LHCN-M2 (cell line): ENCODE results near the gene NUTM1. TPM values are rescaled to one million over a fixed set of nuclear protein-coding genes. Genes with fewer than 3 reads are reported as not detected.
"Not testable (repeated sequence)": the region's sequence is repeated elsewhere in the genome, so short reads cannot be mapped to it uniquely, and the experiment has no call there.

Experiments
- DNase-seq: peaks from one replicate; pipeline ENCODE4 v3.0.0-alpha.2; 2012; ENCODE audit warnings: low read depth
- total RNA-seq: library from RNA; depleted of rRNA; stranded (reverse); fragments of >200 nt; gene quantifications from 2 replicates; pipeline ENCODE4 v1.2.3, GENCODE V29; 2014

The NUTM1 gene
- total RNA-seq, 1 experiment from 2014 or later, result not detected

- DNase-seq, result peak; percentile 90
Observed at GRCh38 chr15:34337557-34338306, 5.4 kb upstream of the NUTM1 start, which contains the start of gene SLC12A6. Gene SLC12A6 (minus strand): TSS chr15:34337781. CDS start chr15:34336680, 1,101 bp downstream.

- no peak for DNase-seq
Observed at GRCh38 chr15:34338347-34338746, 4.8 kb upstream of the NUTM1 start.

- no peak for DNase-seq
Observed at GRCh38 chr15:34339946-34340345, 3.2 kb upstream of the NUTM1 start.

GRCh38 chr15:34341381-34342212 is 1.5 kb upstream of the NUTM1 start:
- no peak for DNase-seq

- DNase-seq, result not testable (repeated sequence)
Observed at GRCh38 chr15:34342213-34342736, 840 bp upstream of the NUTM1 start.

GRCh38 chr15:34347951-34348638 is 5.0 kb downstream of the NUTM1 start:
- DNase-seq, result no peak

- no peak for DNase-seq
Observed at GRCh38 chr15:34348735-34349300, 5.7 kb downstream of the NUTM1 start.

GRCh38 chr15:34349769-34350168 is 6.7 kb downstream of the NUTM1 start:
- DNase-seq, result no peak

GRCh38 chr15:34352996-34353395 is 9.9 kb downstream of the NUTM1 start:
- DNase-seq, result not testable (repeated sequence)

- DNase-seq, result no peak
Observed at GRCh38 chr15:34353627-34354026, 10.5 kb downstream of the NUTM1 start.

GRCh38 chr15:34354286-34354685 is 11.2 kb downstream of the NUTM1 start:
- DNase-seq, result no peak

- DNase-seq, result no peak
Observed at GRCh38 chr15:34355241-34355640, 12.1 kb downstream of the NUTM1 start.

- DNase-seq, result no peak
Observed at GRCh38 chr15:34357653-34358052, 14.5 kb downstream of the NUTM1 start.

- no peak for DNase-seq
Observed at GRCh38 chr15:34358367-34358766, 15.3 kb downstream of the NUTM1 start.

GRCh38 chr15:34358948-34359347 is 15.8 kb downstream of the NUTM1 start:
- DNase-seq, result no peak

GRCh38 chr15:34359416-34359815 is 16.3 kb downstream of the NUTM1 start:
- DNase-seq, result peak; percentile 34

- no peak for DNase-seq
Observed at GRCh38 chr15:34360298-34360697, 17.2 kb downstream of the NUTM1 start.

GRCh38 chr15:34361278-34361677 is 18.2 kb downstream of the NUTM1 start:
- DNase-seq, result no peak

- DNase-seq, result no peak
Observed at GRCh38 chr15:34362047-34362773, 19.1 kb downstream of the NUTM1 start.

- DNase-seq, result no peak
Observed at GRCh38 chr15:34364041-34364440, 20.9 kb downstream of the NUTM1 start.
